Germinal center (tissue), 1 donor: Measurements from ENCODE around the gene CDH4.

Source experiments
- DNase-seq: peaks from one replicate; pipeline ENCODE4 v3.0.0; 2012; ENCODE audit warnings: mixed read lengths, low spot score

CDH4 gene

GRCh38 chr20:61866165-61866564 is 614.1 kb downstream of the CDH4 start:
- DNase-seq: no peak

DNA sequence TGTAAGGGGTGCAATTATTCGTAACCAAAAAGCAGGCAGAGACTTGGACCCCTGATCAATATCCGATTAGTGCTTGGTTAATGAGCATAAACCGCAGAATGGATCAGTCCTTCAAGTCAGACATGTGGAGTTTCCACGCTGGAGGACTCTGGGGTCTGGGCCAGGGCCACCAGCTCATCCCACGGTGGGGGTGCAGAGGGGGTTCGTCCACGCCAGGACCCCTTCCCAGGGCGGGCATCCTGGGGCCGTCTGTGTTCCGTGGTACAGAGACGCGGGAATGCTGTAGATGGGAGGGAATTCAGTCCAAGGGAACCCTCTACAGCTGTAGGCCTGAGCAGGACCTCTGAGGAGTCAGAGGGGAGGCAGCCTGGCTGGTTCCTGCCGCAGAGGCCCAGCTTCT is 615.9 kb downstream of the CDH4 start:
- DNase-seq: no peak

GRCh38 chr20:61868466-61869090 is 616.5 kb downstream of the CDH4 start:
- DNase-seq: no peak

- no peak for DNase-seq
Measured at GRCh38 chr20:61869750-61870507, 617.9 kb downstream of the CDH4 start.

DNA sequence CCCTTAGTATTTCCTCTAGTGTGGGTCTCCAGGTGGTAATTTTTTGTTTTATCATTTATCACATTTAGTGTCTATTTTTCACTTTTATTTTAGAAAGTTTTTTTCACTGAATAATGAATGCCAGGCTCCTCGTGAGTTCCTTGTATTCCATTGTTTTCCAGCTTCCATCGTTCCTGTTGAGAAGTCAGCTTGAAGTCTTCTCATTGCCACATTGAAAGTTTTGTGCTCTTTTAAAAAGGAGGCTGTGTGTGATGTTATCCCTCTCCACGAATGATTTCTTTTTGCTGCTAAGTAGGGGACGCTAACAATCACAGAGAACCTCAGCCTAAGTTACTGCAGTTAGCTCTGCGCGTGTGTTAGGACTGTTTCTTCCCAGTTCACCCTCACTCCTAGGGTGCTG is 619.1 kb downstream of the CDH4 start:
- no peak for DNase-seq

DNA sequence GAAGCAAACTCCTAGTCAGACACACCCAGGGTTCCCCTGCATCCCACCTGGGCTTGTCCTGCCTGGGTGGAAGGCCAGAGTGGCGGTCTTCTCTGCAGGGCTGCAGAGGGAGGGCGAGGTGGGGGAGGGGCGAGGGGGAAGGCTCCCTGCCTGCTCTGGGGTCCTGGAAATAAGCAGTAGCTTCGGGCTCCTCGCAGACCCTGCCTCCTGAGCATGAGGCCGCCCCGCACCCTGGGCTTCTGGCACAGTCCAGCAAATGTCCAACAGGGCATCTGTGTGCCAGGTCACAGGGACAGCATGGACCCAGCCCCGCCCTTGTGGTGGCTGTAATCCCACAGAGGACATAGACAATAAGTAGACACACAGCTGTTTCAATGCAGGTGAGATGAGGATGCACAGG is 619.9 kb downstream of the CDH4 start:
- no peak for DNase-seq

DNA sequence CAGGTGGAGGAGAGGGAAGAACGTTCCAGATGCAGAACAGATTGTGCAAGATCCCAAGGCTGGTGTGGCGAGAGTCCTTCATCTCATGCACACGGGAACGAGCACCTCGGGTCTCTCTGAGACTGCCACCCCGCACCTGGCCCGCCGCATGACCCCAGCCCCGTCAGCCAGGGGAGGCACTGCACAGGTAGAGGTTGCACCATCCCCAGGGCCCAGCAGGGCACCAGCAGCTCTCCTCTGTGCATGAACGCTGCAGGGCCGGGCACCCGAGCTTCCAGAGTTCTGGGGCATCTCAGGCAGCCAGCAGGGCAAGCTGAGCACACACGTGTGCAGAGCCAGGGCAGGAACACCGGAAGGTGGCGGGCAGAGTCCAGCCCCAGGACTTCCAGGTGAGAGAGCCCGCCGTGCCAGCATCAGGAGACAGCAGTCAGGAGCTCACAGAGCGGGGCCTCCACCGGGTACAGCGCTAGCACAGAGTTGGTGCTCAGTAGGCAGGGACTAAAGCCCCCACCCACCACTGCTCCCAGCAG is 620.4 kb downstream of the CDH4 start:
- DNase-seq: no peak

GRCh38 chr20:61873651-61874420 is 621.8 kb downstream of the CDH4 start:
- DNase-seq: no peak

DNA sequence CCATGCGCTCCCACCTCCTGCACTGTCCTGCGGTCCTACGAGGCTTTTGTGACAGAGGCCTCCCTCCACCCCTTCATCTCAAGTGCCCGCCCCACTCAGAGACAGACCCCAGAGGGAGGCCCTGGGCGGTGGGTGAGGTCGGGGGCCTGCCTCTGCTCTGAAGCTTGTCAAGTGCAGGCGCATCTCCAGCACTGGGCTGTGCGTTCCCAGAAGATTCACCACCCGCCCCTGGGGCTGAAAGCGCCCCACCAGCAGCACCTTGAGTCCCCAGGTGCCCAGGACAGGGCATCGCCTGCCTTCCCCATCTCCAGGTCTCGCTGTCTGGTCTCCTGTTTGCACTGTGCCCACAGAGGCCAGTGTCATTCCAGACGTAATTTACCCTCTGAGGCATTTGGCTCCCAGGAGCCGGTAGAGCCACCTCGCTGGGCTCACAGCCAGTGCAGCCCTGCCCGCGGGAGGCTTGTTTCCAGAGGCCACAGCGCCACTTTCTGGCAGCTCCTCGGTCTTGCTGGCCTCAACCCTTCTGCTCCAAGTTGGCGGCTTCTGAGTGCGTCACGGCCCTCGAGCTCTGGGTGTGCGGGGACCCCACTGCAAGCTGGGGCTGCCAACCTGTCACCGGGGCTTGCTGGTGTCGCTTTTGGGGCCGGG is 622.5 kb downstream of the CDH4 start:
- DNase-seq: no peak

DNA sequence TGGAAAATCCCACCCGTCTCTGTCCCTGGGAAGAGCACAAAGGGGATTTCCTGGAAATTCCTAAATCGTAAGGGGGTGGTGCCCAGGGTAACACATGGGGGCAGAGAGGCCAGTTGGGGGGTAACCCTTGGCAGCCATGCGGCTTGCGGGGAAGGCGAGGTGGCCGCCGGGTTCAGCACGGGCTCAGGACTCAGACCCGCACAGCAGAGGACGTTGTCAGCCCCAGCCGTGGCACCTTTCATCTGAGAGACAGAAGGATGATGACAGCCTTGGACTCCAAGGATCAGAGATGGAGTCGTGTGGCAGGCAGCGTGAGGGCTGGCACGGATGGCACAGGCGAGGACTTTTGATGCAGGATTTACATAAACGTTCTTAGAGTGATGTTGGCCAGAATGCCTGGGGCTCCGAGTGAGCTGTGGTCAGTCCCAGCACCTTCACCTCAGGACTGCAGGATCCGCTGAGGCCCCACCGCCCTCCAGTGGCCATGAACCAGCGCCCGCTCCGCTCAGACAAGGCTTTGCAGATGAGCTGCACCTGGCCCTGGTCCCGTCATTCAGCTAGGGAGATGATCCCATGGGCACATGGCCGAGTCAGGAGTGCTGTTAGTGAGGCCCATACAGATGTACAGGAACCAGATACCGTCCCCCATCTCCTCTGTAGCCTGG is 623.3 kb downstream of the CDH4 start:
- no peak for DNase-seq

DNA sequence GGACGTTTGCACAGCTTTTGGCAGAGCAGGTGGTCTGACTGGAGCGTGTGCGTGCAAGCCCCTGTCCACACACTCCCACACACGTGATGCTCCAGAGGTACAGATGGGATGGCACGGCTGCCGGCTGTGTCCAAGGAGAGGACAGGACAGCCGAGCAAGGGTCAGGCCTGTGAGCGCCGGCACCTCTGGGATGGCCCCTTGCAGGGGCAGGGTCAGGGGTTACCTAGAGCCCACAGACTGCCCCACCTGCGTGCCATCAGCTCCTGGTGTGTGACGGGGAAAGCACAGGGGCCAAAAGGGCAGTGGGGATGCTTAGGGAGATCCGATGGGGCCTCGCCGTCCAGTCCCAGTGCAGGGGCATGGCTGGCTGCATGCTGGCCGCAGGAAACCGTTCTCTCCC is 623.9 kb downstream of the CDH4 start:
- no peak for DNase-seq

DNA sequence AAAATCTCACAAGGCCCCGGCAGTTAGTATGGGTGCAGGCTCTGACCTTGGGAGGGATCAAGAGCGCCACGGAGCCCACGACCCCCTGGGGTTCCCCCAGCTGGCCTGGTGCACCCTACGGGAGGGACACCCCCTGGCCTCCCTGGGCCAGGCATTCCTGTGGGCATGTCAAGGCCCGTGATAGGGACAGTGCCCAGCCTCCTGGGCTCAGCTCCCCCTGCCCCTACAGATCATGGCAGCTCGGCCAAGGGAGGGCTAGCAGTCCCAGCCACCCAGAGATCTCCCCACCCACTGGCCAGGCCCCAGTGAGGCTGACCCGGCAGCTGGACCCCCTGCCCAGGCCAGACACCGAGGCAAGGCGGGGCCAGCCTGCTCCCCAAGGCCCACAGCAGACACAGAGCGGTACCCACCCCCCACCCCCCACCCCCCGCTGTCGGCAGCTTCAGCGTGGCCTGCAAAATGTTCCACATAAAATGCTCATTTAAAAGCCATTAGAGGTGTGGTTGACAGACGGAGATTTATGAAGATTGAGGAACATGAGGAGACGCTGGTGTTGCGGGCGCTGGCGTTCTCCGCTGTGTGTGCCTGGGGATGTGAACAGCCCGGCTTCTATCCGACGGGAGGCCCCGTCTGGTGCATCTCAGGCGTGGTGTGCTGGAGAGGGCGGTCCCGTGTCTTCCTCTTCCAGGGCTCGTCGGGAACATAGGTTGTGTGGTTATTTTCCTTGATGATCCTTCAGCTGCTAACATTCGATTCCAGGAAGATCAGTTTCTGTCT is 625.1 kb downstream of the CDH4 start:
- DNase-seq: no peak

DNA sequence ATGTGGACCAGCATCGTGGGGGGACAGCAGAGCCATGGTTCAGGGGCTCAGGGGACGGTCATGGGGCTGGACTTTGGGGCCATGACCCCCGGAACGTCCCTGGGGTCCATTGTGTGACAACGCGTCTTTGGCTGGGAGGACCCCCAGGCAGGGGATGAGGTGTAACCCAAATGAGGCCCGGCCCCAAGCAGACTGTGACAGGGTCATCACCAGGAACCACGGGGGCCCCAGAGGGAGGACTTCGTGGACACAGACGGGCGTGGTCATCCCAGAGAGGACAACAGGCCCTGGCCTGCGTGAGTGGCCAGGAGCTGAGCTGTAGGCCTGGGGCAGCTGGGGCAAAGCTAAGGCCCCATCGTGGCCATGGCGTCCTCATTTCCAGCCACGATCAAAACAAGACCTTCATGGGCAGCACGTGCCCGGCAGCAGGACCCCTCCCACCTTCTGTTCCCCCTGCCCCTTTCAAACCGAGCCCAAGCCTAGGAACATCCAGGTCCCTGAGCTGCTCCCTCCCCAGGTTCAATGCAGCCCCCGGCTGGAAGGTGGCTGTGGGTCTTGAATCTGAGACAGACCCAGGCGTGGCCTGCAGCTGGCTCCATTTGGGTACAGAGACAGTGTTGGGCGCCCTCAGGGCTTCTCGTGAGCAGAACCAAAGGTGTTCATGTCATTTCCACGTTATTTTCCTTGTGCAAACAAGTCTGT is 625.9 kb downstream of the CDH4 start:
- no peak for DNase-seq

DNA sequence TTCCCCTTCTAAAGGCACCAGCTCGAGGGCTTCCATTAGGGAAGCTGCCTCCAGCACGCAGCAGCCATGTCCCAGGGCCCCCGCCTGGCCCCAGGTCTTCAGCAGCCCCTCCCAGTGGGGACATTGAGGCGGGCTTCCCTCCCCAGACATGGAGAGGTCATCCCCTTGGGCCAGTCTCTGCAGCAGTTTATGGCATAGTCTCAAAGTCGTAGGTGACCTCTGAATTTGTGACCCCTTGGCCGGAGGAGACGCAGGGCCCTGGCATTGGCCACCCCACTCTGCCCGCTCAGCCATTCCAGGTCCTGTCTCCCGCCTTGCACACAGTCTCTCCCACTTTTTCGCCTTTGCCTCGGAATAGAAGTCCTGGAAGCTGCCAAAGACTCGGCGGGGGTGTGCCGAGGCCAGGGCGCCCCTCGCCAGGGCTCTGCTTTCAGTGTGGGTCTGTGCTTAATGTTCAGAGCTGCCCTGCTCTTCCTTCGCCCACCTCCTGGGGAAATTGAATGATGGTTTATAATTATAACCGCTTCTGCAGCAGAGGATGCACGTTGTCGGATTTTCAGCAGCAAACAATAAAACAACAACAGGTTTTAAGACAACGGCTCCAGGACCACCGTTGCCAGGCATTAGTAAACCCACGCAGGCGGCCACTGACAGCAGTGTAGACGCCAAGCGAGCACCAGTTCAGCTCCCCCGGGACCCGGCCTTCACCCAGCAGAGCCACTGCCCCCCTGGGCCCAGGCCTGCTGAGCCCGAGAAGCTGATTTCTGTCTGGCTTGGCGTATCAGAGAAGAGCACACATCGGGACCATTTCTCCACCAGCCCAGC is 626.6 kb downstream of the CDH4 start:
- no peak for DNase-seq

- DNase-seq: no peak
Measured at GRCh38 chr20:61879303-61879620, 627.2 kb downstream of the CDH4 start.

DNA sequence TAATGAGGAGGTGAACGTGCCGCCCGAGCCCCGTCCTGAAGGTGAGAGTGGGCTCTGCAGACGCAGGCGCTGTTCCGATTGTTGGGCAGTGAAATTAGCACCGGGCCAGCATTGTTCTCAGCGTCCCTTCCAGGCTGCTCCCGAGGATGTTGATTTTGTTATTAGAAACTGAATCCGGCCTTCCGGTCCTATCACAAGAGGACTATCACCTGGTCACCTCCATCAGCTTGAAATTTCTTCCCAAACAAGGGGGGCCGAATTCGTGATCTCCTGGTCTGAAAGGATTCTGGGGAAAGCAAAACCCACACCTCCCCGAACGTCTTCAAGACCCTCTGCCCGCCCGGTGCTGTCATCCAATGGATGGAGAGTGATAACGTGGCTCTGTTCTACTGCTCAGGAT is 627.6 kb downstream of the CDH4 start:
- DNase-seq: no peak

DNA sequence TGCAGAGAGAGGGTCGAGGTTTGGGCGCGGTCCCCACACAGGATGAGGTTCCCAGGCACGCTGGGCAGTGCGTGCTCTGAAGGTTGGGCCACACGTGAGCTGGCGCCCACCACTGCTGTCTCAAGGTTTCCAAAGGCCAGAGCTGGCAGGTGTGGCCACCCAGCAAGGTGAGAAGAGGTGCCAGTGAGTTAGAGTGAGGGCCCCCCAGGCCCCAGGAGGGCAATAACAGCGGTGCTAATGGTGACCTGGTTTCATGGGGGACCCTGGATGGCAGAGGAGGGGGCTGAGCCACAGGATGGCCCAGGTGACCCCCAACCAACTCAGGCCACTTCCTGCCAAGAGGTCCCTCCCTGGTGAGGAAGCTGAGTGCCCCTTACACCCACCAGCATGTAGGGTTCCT is 628.6 kb downstream of the CDH4 start:
- no peak for DNase-seq

DNA sequence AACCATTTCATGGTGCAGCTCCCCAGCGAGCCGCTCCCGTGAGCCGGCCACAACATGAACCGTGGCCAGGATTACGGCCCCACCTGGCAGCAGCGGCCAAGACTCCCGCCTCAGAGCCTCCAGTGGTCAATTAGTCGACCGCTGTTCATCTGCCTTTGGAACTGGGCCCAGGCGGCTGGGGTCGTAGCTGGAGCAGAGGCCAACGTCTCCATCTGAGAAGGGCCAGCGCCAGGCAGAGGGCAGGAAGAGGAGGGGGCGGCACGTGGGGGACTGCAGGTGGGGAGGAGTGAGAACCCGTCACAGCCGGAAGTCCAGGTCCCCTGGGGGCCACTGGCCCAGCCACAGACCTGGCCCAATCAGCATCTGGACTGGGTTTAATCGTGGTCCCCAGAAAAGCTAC is 629.4 kb downstream of the CDH4 start:
- DNase-seq: no peak

DNA sequence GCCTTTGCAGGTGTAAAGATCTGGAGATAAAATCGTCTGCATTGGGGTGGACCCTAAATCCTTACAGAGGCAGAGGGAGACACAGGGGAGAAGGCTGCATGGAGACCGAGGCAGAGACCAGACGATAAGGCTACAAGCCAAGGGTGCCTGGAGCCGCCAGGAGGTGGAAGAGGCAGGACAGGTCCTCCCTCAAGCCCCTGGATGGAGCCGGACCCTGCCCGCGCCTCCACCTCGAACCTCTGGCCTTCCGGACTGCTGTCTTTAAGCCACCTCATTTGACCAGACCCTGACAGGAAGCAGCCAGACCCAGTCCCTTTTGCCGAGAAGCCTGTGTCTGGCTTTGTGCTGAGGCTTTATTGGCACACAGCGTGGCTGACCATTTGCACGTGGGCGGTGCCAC is 629.8 kb downstream of the CDH4 start:
- DNase-seq: no peak
